ENCODE measurements around the gene C1QTNF1.

C1QTNF1 gene, protein sequence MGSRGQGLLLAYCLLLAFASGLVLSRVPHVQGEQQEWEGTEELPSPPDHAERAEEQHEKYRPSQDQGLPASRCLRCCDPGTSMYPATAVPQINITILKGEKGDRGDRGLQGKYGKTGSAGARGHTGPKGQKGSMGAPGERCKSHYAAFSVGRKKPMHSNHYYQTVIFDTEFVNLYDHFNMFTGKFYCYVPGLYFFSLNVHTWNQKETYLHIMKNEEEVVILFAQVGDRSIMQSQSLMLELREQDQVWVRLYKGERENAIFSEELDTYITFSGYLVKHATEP

DNA sequence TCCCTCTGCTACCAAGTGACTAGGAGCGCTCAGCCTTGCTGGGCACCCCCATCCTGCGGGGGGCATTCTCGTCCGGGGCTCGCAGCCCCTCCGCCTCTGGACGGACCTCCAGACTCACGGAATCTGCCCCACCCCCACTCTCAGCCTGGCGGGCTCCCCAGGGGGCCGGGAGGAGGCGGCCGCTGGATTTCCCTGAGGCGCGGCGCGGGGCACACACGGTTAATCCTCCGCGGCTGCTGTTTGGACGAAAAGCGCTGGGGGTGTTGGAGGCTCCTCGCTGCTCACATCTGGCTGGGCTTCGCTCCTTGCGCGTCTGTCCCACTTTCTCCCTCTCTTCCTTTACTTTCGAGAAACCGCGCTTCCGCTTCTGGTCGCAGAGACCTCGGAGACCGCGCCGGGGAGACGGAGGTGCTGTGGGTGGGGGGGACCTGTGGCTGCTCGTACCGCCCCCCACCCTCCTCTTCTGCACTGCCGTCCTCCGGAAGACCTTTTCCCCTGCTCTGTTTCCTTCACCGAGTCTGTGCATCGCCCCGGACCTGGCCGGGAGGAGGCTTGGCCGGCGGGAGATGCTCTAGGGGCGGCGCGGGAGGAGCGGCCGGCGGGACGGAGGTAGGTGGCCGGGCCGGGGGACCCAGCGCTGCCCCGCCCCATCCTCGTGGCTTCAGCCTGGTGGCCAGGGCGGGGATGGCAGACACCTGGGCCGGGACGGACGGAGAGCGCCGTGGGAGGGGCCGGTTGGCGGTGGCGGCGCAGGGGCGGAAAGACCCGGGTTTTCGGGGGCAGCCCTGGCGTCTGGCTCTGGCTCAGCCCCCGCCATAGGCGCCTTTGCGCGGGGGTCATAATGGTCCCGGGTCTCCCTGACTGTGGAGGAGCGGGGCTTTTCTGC, at the start of gene C1QTNF1:
C1QTNF1 (plus strand) TSS at position 284 of the 886 bp plus-strand sequence. CDS start 19,800 bp downstream, outside the sequence.
- DNase-seq (ENCODE audit: low spot score): no peak

GRCh38 chr17:78974635-78975591, 49.1 kb upstream of the C1QTNF1 start:
- DNase-seq (ENCODE audit: low spot score): peak; percentile 66

- DNase-seq (ENCODE audit: low spot score): no peak
Observed at GRCh38 chr17:78976907-78977680, 46.9 kb upstream of the C1QTNF1 start.

DNA sequence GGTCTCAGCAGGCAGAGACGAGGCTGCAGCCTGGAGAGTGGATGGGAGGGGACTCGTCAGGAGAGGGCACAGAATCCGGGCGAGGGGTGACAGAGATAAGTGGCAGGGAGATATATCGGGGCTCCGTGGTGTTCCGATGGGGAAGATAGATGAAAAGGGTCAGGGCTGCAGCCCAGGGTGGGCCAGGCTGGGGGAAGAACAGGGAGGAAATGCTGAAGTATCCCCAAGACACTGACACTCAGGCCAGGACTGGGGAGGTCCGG, 46.4 kb upstream of the C1QTNF1 start:
- DNase-seq (ENCODE audit: low spot score): no peak

DNA sequence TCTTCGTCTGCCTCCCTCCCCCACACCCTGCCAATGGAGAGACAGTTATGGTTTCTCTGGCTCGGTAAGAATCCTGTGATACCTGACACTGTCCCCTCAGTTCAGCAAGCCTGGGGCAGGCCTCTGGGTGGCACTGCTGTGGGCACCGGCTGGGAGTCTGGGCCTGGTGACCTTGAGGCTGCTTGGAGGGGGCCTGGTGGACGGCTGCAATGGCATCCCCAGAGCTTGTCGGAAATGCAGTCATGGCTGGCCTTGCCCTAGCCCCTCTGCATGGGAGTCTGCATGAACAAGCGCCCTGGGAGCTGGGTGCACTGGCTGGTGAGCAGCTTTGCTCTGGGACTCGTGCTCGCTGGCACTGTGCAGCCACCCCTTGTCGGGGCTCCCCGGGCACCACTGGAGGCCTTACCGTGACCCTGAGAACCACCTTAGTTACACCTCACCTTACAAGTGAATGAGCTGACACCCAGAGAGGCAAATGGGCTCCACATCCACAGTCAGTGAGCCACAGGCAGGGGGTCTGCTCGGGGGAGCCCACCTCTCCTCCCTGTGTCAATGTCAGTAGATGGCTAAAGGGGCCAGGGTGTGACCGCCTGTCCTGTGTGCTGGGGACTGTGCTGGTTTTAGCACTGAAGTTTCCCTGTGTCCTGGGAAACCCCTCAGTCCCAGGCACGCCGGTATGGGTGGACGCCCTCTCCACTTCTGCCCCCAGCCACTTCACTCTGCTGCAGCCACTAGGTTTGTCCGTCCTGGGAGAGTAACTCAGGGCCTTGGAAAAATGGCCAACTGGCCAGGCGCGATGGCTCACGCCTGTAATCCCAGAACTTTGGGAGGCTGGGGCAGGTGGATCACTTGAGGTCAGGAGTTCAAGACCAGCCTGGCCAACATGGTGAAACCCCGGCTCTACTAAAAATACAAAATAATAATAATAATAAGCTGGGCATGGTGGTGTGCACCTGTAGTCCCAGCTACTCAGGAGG, 45.7 kb upstream of the C1QTNF1 start:
- DNase-seq (ENCODE audit: low spot score): no peak

DNA sequence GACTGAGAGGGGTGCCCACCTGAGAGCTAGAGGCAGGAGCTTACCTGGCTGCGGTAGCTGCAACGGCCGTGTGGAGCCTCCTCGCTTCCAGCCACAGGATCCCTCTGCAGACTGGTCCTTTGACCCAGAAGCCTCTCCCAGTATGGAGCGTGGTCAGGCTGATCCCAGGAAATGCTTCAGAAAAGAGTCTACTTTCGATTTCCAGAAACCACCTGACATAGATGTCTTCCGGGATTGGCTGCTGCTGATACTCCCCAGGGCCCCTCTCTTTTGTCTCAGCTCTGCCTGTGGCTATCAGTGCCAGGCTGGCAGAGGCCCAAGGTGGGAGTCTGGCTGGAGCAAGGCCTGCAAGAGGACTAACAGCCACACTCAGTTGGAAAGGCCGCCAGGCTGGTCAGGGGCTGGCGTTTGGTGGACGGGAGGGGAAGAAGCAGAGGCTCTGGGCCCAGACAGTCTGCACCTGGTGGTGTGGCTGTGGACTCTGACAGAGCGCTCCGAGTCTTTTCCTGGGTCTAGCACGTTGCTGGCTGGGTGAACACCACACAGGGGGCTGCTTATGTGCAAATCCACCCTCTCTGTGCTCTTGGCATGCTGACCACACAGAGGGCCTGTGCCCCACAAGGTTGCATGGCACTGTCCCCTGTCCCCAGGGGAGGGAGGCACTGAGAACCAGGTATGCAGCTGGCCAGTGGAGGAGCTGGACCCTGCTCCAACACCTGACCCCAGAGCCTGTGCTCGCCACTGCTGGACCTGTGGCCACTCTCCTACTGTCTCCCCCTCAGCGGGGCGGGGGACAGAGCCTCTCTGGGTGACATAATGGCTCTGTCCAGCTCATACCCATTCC, 44.0 kb upstream of the C1QTNF1 start, which contains the start of gene LGALS3BP:
LGALS3BP (minus strand) TSS at position 144 of the 844 bp plus-strand sequence. CDS start 2,732 bp downstream, outside the sequence.
- no peak for DNase-seq (ENCODE audit: low spot score)

DNA sequence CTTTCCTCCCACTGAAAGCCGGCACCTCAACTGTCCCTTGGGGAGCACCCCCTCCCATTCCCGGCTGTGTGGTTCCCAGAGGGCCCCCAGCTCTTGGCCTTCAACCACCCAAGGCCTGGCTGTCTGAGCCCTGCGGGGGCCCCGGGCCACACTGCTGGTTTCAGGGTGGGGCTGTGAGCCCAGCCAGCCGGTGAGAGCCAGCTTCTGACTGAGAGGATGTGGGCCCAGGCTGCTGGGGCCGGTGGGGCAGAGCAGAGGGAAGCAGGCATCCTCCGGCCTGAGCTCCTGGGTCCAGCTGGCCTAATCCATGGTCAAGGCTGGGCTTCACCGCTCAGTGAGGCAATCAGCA, 43.4 kb upstream of the C1QTNF1 start:
- no peak for DNase-seq (ENCODE audit: low spot score)

DNA sequence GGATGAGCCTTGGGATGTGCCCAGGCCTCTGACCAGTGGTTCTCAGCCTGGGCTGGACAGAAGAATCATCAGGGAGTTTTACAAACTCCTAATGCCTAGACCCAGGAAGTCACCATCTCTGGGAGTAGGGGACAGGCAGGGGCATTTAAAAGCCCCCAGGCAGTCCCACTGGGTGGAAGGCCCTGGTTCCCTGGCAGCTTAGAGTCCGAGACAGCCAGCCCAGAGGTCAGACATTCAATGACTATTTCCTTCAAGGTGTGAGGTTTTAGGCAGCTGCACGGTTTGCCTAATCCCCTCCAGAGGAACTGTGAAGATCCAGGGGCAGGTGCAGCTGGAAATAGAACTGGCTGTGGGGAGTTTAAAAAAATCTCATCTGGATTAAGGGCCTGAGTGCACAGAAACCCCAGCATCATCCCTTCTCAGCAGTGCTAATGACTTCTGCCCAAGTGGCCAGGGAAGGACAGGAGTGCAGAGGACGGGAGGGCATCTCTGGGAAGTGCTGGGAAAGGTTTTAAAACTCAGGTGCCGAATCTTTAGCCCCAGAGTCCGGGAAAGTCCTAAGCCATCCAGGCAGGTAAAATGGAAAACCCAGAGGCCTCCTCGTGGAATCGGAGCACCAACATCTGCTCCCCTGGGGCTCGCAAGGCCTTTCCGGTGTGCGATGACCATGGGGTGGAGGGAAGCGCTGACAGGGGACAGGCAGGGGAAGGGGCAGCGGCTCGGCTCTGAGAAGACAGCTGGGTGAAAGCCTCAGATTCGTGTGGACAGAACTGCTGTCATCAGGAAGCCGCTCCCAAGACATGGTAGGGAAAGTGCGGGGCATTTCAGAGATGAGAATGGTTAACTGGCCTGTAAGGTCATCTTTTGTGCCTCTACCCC, 42.7 kb upstream of the C1QTNF1 start:
- no peak for DNase-seq (ENCODE audit: low spot score)

GRCh38 chr17:78985395-78985794, 38.6 kb upstream of the C1QTNF1 start:
- DNase-seq (ENCODE audit: low spot score): no peak

GRCh38 chr17:78986048-78986648, 37.8 kb upstream of the C1QTNF1 start:
- peak; percentile 38 for DNase-seq (ENCODE audit: low spot score)

DNA sequence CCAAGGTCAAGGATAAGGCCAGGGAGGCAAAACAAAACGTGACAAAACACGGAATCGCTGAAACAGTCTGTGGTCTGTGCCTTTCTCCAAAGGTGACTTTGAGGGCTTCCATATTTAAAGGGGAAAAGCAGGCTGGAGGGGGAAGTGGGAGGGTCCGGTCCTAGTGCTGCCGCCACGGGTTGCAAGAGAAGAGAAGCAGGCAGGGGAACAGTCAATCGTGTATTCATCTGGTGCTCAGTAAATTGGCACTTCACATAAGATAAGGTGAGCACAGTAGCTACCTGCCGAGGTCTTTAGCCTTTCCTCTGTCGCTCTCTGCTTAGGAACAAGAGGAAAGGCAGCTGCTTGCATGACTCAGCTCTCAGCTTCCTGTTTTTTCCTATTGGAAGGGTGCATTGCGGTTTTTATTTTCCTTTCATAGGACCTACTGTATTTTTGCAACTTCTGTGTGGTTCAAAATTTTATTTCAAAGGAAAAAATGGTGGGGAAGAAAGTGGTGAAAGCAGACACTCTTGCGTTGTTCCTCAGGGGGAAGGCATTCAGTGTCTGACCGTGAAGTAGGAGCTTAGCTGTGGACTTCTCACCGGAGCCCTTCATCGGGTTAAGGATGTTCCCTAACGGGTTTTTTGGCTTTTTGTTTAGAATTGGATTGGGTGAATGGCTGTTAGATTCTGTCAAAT, 37.2 kb upstream of the C1QTNF1 start:
- DNase-seq (ENCODE audit: low spot score): no peak

DNA sequence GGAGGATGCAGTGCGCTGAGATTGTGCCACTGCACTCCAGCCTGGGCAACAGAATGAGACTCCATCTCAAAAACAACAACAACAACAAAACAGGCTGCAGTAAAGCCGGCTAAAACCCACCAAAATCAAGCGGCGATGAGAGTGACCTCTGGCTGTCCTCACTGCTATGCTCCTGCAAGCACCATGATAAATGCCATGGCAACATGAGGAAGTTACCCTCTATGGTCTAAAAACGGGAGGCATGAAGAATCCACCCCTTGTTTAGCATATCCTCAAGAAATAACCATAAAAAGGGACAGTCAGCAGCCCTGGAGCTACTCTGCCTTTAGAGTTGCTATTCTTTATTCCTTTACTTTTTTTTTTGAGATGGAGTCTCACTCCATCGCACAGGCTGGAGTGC, 35.8 kb upstream of the C1QTNF1 start:
- no peak for DNase-seq (ENCODE audit: low spot score)

DNA sequence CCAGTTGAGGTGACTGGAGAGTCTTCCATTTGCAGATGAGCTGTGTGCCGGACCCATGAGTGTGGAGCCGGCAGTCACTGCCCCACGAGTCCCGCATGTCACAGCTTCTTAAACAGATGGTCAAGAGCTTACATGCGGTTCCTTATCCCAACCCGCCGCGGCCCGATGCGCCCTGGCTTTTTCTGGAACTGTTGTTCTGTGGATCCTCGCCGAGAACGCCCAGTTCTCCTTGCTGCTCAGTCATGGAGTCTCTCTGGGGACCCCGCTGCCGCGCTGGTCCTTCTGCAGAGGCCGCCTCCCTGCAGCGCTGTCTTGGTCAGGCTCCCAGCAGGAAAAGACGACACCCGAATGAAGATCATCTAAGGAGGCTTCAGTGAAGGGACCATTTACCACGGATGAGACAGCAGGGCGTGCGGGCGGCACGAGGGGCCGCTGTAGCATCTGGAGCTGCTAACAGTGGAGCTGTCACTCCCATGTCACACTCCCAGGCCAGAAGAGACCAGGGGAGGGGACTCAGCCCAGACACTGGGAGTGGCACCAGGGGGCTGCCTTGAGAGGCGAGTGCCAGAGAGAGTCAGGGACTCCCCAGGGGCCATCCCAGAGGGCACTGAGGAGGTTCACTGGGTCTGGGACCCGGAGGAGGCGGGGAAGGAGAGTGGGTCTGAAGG, 33.5 kb upstream of the C1QTNF1 start:
- no peak for DNase-seq (ENCODE audit: low spot score)

GRCh38 chr17:78991017-78991738, 32.8 kb upstream of the C1QTNF1 start:
- DNase-seq (ENCODE audit: low spot score): no peak

DNA sequence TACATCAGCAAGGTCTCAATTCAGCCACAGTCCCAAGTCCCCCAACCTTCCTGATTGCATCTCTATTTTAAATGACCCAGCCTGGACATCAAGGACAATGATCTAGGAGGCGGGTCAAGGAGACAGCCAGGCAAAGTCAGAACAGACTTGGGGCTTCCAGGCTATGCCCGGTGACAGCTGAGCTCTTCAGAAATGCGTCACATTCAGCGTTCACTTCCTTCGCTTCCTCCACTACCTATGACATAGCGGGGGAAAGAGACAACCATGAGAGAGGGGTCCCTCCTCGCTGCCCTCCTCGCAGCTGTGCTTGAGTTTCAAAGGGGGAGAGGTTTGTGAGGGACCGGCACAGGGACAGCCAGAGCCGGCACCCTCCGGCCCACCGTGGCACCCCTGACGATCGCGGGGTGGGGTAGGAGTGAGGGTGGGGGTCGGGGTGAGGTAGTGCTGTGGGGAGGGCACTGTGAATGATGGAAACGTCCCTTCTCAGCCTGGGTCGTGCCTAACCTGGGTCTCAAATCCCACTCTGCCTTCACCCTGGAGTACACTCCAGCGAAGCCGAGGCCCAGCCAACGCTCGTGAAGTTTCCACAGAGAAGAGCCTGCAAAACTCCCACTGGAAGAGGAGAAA, 31.9 kb upstream of the C1QTNF1 start:
- no peak for DNase-seq (ENCODE audit: low spot score)
